H9 (cell line): ENCODE results near the gene DUSP2. TPM values are rescaled to one million over a fixed set of nuclear protein-coding genes. Genes with fewer than 3 reads are reported as not detected.

Experiments used
- DNase-seq: peaks from one replicate; pipeline ENCODE4 v3.0.0-alpha.2; 2017
- H2AFZ ChIP-seq: one replicate; pipeline ENCODE4 v1.6.1; 2013; ENCODE audit warnings: mild to moderate bottlenecking, low read length, control low read depth, moderate library complexity
- H2AK5ac ChIP-seq: 2 replicates; pipeline ENCODE4 v1.6.1; 2013; ENCODE audit warnings: low read length, control low read depth, mixed read lengths; ENCODE audit not compliant: insufficient read length
- H2BK120ac ChIP-seq: one replicate; pipeline ENCODE4 v1.6.1; 2013; ENCODE audit warnings: low read depth, mild to moderate bottlenecking, low read length, control low read depth, inconsistent platforms; ENCODE audit not compliant: poor library complexity, severe bottlenecking
- H2BK12ac ChIP-seq: 2 replicates; pipeline ENCODE4 v1.6.1; 2013; ENCODE audit warnings: low read length, control low read depth, mixed read lengths, low read depth; ENCODE audit not compliant: insufficient read length
- H2BK15ac ChIP-seq: 2 replicates; pipeline ENCODE4 v1.6.1; 2013; ENCODE audit warnings: low read depth, low read length, control low read depth
- H2BK20ac ChIP-seq: one replicate; pipeline ENCODE4 v1.6.1; 2013; ENCODE audit warnings: low read depth, mild to moderate bottlenecking, low read length, control low read depth, inconsistent platforms; ENCODE audit not compliant: poor library complexity, severe bottlenecking
- H2BK5ac ChIP-seq: 2 replicates; pipeline ENCODE4 v1.6.1; 2013; ENCODE audit warnings: low read length, control low read depth, mixed read lengths; ENCODE audit not compliant: insufficient read length
- H3K14ac ChIP-seq: 2 replicates; pipeline ENCODE4 v1.6.1; 2013; ENCODE audit warnings: low read length, control low read depth; ENCODE audit not compliant: insufficient read depth
- H3K18ac ChIP-seq: 2 replicates; pipeline ENCODE4 v1.6.1; 2013; ENCODE audit warnings: low read depth, mild to moderate bottlenecking, mixed read lengths, low read length, control low read depth; ENCODE audit not compliant: insufficient read length
- H3K23ac ChIP-seq: 2 replicates; pipeline ENCODE4 v1.6.1; 2013; ENCODE audit warnings: low read length, control low read depth, mixed read lengths, low read depth; ENCODE audit not compliant: insufficient read length
- H3K23me2 ChIP-seq: 2 replicates; pipeline ENCODE4 v1.6.1; 2013; ENCODE audit warnings: low read depth, mild to moderate bottlenecking, mixed read lengths, low read length, control low read depth; ENCODE audit not compliant: insufficient read length, poor library complexity, severe bottlenecking
- H3K27ac ChIP-seq: 2 replicates; pipeline ENCODE4 v1.5.1; 2013; ENCODE audit warnings: low read length, control low read depth, mixed read lengths, low read depth; ENCODE audit not compliant: insufficient read length
- H3K27me3 ChIP-seq: 2 replicates; pipeline ENCODE4 v1.6.1; 2013; ENCODE audit warnings: low read length, control low read depth, inconsistent platforms; ENCODE audit not compliant: insufficient read depth
- H3K4ac ChIP-seq: 2 replicates; pipeline ENCODE4 v1.6.1; 2013; ENCODE audit warnings: low read depth, mild to moderate bottlenecking, control low read depth, inconsistent platforms, low read length, moderate library complexity
- H3K4me1 ChIP-seq: 2 replicates; pipeline ENCODE4 v1.6.1; 2013; ENCODE audit warnings: low read length, control low read depth, inconsistent platforms; ENCODE audit not compliant: insufficient read depth
- H3K4me2 ChIP-seq: 2 replicates; pipeline ENCODE4 v1.6.1; 2013; ENCODE audit warnings: low read length, control low read depth, mixed read lengths; ENCODE audit not compliant: insufficient read length, insufficient read depth
- H3K56ac ChIP-seq: 2 replicates; pipeline ENCODE4 v1.6.1; 2013; ENCODE audit warnings: low read depth, mild to moderate bottlenecking, mixed read lengths, low read length, control low read depth; ENCODE audit not compliant: insufficient read length
- H3K79me1 ChIP-seq: 2 replicates; pipeline ENCODE4 v1.6.1; 2013; ENCODE audit warnings: low read depth, mild to moderate bottlenecking, moderate library complexity, low read length, control low read depth, inconsistent platforms; ENCODE audit not compliant: insufficient read depth, poor library complexity, severe bottlenecking
- H3K79me2 ChIP-seq: 2 replicates; pipeline ENCODE4 v1.6.1; 2013; ENCODE audit warnings: low read length, control low read depth, inconsistent platforms; ENCODE audit not compliant: insufficient read depth
- H3K9ac ChIP-seq: 2 replicates; pipeline ENCODE4 v1.6.1; 2013; ENCODE audit warnings: low read length, control low read depth, mixed read lengths; ENCODE audit not compliant: insufficient read length; ENCODE audit errors: extremely low read depth
- H3K9me3 ChIP-seq: one replicate; pipeline ENCODE4 v1.6.1; 2013; ENCODE audit warnings: low read depth, low read length, inconsistent platforms; ENCODE audit not compliant: control insufficient read depth
- H3T11ph ChIP-seq: one replicate; pipeline ENCODE4 v1.6.1; 2013; ENCODE audit warnings: mild to moderate bottlenecking, low read length, control low read depth, inconsistent platforms
- H4K20me1 ChIP-seq: one replicate; pipeline ENCODE4 v1.6.1; 2013; ENCODE audit not compliant: control insufficient read depth, insufficient read length, insufficient read depth
- H4K5ac ChIP-seq: 2 replicates; pipeline ENCODE4 v1.6.1; 2013; ENCODE audit warnings: low read depth, mild to moderate bottlenecking, mixed read lengths, low read length, control low read depth; ENCODE audit not compliant: insufficient read length
- H4K8ac ChIP-seq: replicated peaks from 2 replicates; pipeline ENCODE4 v1.6.1; 2013; ENCODE audit warnings: low read length, control low read depth, mixed read lengths, low read depth; ENCODE audit not compliant: insufficient read length
- H4K91ac ChIP-seq: 2 replicates; pipeline ENCODE4 v1.6.1; 2013; ENCODE audit warnings: low read depth, mild to moderate bottlenecking, moderate library complexity, mixed read lengths, low read length, control low read depth; ENCODE audit not compliant: insufficient read length
- H3K27ac Mint-ChIP-seq, 3 experiments: 2 replicates in 2 of 3; 3 replicates in 1 of 3; pipeline ENCODE4 v1.8.0; 2020 to 2021; ENCODE audit warnings: mixed read lengths in 3 of 3, mild to moderate bottlenecking in 1 of 3, moderate library complexity in 1 of 3
- H3K27me3 Mint-ChIP-seq: 2 replicates; pipeline ENCODE4 v1.8.0; 2021; ENCODE audit warnings: low read depth, mild to moderate bottlenecking, moderate library complexity, mixed read lengths
- H3K36me3 Mint-ChIP-seq, 3 experiments: 2 replicates in 2 of 3; 3 replicates in 1 of 3; pipeline ENCODE4 v1.8.0; 2020 to 2021; ENCODE audit warnings: low read depth in 3 of 3, mixed read lengths in 3 of 3; ENCODE audit not compliant: insufficient read depth in 1 of 3
- H3K4me1 Mint-ChIP-seq, 2 experiments: 2 replicates each; pipeline ENCODE4 v1.8.0; 2020; ENCODE audit warnings: mixed read lengths in 2 of 2
- H3K4me3 Mint-ChIP-seq, 2 experiments: 2 replicates in 1 of 2; 3 replicates in 1 of 2; pipeline ENCODE4 v1.8.0; 2020 to 2021; ENCODE audit warnings: mild to moderate bottlenecking in 2 of 2, mixed read lengths in 2 of 2, moderate library complexity in 1 of 2
- H3K9me3 Mint-ChIP-seq, 2 experiments: 2 replicates in 1 of 2; 3 replicates in 1 of 2; pipeline ENCODE4 v1.8.0; 2020; ENCODE audit warnings: mild to moderate bottlenecking in 2 of 2, mixed read lengths in 2 of 2, moderate library complexity in 1 of 2
- WGBS: extraction: QIAGEN DNeasy Blood & Tissue Kit; methylation state at CpG from one replicate; pipeline ENCODE4 v1.1.7; 2013; ENCODE audit warnings: missing lambda C conversion rate, low lambda C conversion rate, mixed read lengths; ENCODE audit not compliant: insufficient read length; ENCODE audit errors: extremely low coverage; 5-methylcytosine and 5-hydroxymethylcytosine counted together
- total RNA-seq: library from RNA; stranded (reverse); gene quantifications from 2 replicates; pipeline ENCODE4 v1.2.1, GENCODE V29; 2021
- TF ChIP-seq, protein P1 (sequence below): fragments of 200-600 bp; sonication (generic); conservative IDR thresholded peaks from 3 replicates; pipeline ENCODE4 v1.8.0; 2021; ENCODE audit warnings: antibody characterized with exemption, mild to moderate bottlenecking

DUSP2 gene
- total RNA-seq, 1 experiment from 2014 or later: 14.9 TPM

DNA sequence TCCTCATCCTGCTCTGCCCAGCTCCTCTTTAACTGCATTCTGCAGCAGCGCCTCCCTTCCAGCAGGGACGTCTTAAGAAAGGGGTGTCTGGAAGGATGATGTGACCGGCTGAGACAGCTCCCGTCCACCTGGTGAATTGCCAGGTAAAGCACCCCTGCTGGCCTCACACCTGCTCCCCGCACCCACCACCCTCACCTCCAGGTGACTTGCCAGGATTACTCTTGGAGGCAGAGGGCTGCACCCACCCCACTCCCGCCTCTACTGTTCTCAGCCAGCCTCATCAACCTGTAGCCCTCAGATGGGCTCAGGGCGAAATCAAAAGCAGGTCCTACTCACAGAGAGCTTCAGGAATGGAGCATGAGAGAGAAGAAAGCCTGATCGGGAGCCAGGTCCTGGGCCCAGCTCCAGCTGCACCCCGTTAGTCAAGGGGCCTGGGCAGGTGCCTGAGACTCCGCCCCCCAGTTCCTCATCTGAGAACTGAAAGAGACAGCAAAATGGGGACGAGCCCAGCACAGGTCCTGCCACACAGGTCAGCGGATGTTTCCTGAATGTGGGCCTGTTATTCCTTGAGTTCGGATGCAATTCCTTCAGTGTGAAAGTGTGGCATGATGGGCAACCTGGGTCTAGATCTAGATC lies 34.5 kb downstream of the DUSP2 start:
- H2BK15ac ChIP-seq: no peak overlapping the region
- no peak overlapping the region for H3K4me3 Mint-ChIP-seq
- TF ChIP-seq, protein P1, sequence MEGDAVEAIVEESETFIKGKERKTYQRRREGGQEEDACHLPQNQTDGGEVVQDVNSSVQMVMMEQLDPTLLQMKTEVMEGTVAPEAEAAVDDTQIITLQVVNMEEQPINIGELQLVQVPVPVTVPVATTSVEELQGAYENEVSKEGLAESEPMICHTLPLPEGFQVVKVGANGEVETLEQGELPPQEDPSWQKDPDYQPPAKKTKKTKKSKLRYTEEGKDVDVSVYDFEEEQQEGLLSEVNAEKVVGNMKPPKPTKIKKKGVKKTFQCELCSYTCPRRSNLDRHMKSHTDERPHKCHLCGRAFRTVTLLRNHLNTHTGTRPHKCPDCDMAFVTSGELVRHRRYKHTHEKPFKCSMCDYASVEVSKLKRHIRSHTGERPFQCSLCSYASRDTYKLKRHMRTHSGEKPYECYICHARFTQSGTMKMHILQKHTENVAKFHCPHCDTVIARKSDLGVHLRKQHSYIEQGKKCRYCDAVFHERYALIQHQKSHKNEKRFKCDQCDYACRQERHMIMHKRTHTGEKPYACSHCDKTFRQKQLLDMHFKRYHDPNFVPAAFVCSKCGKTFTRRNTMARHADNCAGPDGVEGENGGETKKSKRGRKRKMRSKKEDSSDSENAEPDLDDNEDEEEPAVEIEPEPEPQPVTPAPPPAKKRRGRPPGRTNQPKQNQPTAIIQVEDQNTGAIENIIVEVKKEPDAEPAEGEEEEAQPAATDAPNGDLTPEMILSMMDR: no peak
- peaks cover 6% of the 10 kb centered on the region; the same call in 1 of the 2 replicates for H3K4me1 ChIP-seq
- no peak overlapping the region for H3K23ac ChIP-seq
- no peak overlapping the region for H4K5ac ChIP-seq
- no peak overlapping the region for H3K56ac ChIP-seq
- no peak for DNase-seq
- no peak overlapping the region for H3K27ac ChIP-seq
- H3K79me2 ChIP-seq: no peaks in the 10 kb centered on the region
- H2AK5ac ChIP-seq: no peak overlapping the region
- H3K79me1 ChIP-seq: no peaks in the 10 kb centered on the region
- peaks cover 0 to 7% (median 7%) of the 10 kb centered on the region in 3 experiments; a peak in 4 of 7 replicates for H3K36me3 Mint-ChIP-seq
- no peak overlapping the region for H3K4ac ChIP-seq
- no peak overlapping the region for H3K4me2 ChIP-seq
- no peak overlapping the region for H3K27ac Mint-ChIP-seq
- no peak overlapping the region for H2BK5ac ChIP-seq
- no peak overlapping the region; the same call in 1 of the 2 replicates for H3K14ac ChIP-seq
- H2BK12ac ChIP-seq: no peak overlapping the region
- no peak overlapping the region for H2BK120ac ChIP-seq
- no peak overlapping the region for H3K9ac ChIP-seq
- H4K91ac ChIP-seq: no peak overlapping the region
- H4K20me1 ChIP-seq: no peaks in the 10 kb centered on the region
- peaks cover 23% of the 10 kb centered on the region for H3K27me3 Mint-ChIP-seq
- H3T11ph ChIP-seq: no peak overlapping the region
- H3K9me3 Mint-ChIP-seq: peaks cover 3 to 4% of the 10 kb centered on the region in 2 experiments; a peak in 3 of 5 replicates
- no peak overlapping the region for H3K18ac ChIP-seq
- no peak overlapping the region for H2BK20ac ChIP-seq
- no peaks in the 10 kb centered on the region; the same call in 1 of the 2 replicates for H3K27me3 ChIP-seq
- H2AFZ ChIP-seq: no peak overlapping the region
- H4K8ac ChIP-seq: no peak overlapping the region
- H3K23me2 ChIP-seq: peaks cover under 1% of the 10 kb centered on the region
- no CpG with 5 or more reads among the region's 13 CpGs for WGBS
- peaks cover 27 to 41% of the 10 kb centered on the region in 2 experiments for H3K4me1 Mint-ChIP-seq
- no peaks in the 10 kb centered on the region for H3K9me3 ChIP-seq
